ENCODE results near the gene AKT3.
A peak's percentile ranks its signal among the peaks of the same experiment; 100 is the strongest.

The AKT3 gene

DNA sequence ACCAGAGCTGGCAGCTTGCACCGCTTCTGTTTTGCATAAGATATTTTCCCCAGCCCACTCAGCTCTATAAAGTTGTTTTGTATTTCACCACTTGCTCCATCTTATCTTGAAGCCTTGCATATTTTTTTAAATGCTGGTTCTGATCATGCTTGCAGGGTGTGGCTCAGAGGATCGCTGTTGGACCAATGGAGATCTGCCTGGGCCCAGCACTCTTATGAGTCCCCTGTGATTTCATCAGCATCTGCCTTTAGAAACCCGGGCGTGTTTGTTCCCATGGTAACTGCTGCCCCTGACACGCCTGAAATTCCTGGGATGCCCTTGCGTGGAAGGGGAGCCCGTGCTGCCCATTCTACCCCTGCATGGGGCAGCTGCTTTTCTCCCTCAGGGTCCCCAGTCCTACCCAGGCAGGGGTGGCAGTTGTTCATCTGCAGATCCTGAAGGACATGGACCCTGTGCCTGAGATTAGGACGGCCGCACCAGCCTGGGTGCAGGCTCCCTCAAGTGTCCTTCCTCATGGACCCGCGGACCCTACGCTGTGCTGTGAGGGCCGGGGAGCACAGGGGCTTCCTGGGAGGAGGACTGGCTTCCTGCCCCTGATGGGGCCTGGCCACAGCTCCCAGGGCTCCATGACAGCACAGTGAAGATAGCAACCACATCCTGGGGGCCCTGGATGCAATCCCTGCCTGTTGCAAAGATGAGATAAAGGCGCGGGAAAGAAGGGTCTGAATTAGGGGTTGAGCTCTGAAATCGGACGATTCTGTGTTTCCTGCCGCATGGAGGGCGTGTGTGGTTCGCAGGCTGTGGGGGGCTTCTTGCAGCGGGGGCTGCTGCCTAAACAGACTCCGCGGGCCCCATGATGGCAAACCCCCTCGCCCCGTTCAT, 367.7 kb downstream of the AKT3 start:
- no peak for DNase-seq

DNA sequence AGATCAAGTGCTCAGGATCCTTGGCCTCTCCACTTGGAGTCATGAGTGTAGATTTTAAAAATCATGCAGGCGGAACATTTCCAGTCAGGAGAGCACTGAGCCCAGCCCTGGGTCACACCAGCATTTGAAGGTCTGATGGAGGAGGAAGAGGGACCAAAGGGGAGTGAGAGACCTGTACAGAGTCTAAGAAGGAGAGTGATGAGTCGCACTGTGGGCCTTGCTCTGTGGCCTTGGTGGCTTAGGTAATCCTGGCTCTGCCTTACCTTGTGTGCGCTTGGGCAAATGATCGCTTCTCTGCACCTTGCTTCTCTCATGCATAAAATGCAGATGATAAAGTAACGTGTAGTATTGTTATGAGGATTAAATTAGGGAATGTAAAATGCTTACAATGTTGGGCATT, 368.9 kb downstream of the AKT3 start:
- no peak for DNase-seq

DNA sequence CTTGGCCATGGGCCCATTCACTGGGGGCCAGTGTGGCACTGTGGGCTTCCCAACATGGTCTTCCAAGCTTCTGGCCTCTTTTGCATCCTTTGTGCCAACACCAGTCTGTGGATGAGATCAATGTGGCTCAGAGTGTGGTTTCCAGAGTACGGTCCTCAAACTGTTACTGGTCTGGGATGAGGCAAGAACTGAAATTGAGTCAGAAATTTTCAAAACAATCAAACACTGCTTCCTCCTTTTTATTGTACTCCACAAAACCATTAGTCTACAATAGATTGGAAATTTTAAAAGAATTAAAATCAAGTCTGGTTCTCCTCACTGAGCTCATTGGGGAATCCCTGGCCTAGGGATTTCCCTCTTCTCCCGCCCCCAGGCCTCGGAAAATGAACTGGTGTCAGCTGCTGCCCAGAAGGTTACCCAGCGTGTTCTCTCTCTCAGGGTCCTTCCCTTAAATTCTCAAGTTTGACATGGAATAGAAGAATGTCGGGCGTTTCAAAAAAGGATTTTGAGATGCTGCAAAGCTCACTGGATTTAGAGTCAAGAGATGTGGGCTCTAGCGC, 372.2 kb downstream of the AKT3 start:
- DNase-seq, result no peak

DNA sequence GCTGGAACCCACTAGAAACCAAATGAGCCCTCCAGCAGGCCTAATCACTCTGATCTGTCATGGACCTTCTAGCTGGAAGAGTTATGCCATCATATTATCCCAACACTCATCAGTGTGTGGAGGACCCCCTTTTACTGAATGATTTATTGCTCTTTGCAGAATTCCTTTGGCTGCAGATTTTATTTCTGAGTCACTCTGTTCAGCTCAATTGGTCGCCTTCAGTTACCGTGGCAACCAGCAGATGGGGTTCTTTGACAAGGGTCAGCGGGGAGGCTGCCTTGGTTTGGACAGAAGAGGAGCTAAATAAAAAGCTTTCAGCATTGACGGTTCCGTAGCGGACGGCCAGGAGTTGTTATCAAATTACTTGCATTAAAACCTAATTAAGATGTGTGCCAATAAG, 374.1 kb downstream of the AKT3 start:
- no peak for DNase-seq

DNA sequence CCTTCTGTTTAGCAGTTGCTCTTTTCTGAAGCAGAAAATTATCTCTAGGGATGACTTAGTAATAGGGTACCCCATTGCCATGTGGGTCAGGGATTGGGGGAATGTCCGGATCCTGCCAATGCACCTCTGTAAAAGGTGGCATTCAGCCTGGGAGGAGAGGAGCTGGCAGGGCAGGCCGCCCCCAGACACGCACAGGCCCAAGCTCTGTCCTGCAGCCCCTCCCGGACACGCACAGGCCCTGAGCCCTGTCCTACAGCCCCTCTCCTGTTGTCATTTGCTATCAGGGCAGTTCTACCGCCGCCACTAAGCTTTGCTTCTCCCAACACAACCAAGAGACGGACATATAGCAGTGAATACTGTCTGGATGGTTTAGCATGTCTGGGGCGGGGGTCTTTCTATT, 375.1 kb downstream of the AKT3 start:
- DNase-seq, result no peak

DNA sequence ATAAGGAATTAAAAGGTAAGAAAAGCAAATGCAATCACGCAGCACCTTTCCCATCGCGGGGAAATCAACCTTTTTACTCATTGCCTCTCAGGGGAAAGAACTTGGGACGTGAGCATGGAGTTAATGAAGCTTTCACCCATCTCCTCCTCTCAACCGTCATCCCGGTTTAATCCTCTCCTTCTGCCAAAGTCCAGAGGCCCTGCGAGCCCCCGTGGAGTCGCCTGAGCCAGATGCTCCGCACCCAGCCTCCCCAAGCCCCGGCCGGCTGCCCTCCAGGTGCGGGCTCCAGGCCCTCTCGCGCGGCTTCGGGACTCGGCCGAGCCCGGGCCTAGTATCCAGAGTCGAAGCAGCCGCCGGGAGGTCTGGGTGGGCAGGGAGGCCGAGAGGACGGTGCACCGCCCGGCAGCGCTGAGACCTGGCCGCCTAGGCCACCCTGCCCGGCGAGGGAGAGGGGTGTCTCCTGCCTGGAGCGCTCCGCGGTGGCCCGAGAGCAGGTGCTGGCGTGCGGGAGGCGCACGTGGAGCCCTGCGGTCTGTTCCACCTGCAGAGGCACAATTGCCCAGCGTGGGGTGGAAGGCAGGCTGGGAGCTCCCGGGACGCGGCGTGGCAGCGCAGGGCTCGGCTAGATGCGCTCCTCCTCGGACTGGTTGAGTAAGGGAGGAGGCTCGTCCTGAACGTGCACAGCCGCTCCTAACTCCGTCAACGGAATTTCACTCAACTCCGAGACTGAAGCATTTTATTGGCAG, 375.7 kb downstream of the AKT3 start:
- no peak for DNase-seq

DNA sequence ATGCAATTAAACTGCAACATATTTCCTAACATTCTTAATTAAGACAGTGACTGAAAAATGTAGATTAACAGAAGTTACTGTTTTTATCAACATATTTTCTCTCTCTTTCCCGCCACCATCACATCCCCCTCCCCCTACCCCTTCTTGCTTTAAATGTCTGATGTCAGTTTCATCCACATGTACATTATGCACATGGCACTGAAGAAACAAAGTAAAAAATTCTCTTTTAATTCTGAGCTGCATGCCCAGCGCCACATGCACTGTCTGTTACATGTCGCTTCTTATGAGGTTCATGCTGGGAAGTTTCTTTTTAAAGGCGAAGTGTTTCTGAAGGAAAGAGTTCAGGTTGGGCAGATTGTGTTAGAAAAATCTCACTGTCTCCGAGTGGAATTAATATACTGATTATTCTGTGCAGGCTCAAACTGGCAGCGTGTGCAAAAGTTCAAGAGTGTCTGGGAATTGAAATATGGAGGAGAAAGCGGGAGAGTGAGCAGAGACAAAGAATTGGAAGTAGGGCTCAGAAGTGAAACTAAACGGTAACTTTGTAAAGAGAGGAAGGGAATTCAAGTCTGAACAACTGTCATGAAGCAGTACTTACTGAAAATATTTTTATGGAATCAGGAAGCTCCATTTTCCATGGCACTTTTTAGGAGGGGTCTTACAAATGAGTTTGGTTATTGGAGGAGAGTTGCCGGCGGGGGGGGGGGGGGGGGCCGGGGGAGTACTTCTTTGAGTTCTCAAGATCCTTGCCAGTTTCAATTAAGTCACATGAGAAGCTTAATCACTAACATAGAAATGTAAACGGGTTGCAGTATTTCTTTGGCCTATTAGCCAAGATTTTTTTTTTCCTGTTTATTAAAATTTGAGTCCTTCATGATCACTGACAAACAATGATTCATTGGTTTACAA, 376.6 kb downstream of the AKT3 start:
- no peak for DNase-seq

DNA sequence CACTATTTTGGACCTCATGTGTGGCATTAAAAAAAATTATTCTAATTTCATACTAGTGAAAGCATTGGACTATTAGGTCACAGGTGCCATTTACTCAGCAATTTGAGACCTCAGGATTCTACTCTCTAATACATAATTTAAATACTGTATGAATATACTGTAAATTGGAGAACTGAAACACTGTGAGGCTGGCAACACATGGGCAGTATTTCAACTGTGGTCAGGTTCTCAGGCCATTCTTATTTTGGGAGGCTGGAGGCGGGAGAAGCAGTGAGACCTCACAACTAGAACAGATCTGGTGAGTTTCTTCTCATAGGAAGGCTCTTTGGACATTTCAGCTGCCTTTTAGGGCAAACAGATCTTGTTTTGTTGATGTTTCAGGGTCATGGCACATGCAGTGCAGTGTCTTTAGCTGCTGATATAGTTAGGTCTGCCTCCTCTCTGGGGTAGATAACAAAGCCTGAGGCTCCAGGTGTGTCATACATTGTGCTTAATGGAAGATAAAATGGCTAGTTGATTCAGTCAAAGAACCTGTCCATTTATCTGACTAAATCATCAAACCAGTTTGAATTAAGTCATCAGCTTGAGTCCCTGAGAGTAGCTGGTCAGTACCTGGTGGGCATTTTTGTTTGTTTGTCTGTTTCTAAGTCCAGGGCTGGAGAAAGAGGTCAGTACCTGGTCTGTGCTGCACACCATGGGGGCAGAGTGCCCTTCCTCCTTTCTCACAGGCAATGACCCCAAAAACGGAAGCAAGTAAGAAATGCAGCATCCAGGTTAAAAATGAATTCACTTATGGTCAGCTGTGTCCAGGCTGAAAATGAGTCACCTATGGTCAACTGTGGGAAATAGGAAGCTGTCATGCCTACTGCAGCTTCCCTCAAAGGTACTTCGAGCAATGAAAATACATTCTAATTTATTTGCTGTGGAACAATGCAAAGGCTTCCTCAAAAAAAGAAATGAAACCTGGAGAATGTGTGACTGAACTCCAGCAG, 378.0 kb downstream of the AKT3 start:
- DNase-seq, result no peak

DNA sequence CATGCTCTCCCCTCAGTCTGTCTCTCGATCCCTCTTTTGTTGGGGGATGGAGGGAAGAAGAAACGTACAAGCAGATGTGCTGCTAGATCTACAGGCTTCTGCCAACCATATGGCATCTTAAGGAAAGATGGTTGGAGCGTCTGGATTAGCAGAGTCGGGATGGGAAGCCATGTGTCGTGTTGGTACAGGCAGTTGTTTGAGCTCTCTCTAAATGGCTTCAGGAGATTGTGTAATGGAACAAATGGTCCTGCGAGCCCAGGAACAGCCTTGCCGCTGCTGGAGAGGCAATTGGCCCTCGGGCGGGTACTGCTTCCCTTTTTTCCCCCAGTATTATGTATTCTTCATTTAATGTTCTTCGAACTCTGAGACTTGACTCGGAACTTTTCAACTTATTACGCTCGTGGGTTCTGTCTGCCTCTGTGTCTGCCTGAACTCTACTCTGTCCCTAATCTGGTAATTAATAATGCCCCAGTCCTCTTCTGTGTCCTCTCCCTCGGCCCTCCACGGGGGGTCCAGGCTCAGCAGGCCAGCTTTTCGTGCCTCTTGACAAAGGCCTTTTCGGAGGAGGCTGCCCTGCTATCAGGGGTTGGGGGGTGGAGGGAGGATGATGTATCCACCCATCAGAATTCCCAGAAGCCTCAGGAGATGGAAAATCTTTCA, 378.9 kb downstream of the AKT3 start:
- DNase-seq, result no peak

DNA sequence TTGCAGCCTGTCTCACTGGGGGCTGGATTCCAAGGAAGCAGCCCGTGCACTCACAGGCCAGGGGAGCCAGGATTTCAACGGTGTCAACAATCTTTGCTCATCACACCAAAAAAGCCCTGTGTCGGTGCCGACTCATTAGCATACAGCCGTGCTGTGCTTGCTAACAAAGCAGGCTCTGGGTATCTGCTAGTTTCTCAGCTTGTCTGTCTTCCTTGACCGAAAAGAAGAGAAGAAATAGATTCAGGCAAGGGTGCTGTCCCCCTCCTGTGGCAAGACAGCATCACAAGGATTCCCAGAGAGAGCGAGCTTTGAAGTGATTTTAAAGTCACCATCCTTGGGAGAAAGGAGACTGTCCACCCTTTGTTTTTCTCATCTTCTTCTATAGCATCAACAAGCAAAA, 379.5 kb downstream of the AKT3 start:
- DNase-seq, result no peak

DNA sequence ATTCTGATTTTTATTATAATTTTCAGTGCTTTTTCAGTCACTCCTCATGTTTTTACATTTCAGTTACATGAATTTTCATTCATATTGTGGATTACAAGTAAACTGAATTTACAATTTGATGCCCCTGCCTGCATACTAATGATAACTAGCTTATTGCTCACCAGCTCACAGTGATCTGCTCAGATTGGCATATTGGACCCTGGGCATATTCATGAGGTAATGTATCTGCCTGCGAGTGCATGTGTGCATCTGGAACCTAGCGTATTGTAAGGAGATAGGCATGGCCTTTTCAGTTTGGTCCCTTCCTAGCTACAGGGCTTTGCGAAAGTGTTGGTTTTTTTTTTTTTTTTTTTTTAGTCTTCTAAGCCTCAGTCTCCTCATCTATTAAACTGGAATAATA, 380.5 kb downstream of the AKT3 start:
- DNase-seq, result no peak

DNA sequence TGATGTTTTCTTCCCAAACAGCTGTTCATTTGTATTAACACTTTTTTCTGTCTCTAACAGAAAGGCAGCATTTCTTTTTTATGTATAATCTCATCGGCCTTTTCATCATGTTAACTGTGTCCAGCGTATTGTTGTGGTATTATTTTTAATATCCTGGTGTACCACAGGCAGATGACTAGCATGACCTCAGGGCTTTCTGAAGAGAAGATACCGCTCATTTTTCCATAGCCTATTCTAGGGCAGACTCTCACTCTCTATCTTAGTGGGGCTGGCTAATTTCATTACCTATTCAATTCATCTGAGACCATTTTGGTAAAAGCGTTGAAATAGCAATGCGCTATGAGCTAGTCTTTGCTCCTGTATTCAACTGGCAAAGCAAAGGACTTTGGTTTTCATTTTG, 384.3 kb downstream of the AKT3 start:
- no peak for DNase-seq

DNA sequence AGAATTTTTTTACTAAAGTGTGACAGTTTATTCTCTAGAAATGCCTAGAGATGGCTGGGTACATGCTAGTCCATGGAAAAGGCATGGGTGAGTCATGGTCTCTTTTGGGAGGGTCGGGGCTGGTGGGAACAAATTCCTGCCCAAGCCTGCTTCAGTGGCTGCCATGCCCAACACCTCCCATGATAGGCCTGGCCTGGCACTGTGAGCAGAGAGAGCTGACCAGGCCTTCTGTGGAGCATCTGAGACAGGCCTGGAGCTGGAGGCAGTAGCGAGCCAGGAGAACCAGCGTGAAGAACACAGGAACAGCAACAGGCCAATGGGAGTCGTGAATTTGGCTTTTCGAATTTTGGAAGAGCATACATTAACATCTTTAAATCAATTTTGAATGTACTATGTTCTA, 385.0 kb downstream of the AKT3 start:
- DNase-seq, result no peak

DNA sequence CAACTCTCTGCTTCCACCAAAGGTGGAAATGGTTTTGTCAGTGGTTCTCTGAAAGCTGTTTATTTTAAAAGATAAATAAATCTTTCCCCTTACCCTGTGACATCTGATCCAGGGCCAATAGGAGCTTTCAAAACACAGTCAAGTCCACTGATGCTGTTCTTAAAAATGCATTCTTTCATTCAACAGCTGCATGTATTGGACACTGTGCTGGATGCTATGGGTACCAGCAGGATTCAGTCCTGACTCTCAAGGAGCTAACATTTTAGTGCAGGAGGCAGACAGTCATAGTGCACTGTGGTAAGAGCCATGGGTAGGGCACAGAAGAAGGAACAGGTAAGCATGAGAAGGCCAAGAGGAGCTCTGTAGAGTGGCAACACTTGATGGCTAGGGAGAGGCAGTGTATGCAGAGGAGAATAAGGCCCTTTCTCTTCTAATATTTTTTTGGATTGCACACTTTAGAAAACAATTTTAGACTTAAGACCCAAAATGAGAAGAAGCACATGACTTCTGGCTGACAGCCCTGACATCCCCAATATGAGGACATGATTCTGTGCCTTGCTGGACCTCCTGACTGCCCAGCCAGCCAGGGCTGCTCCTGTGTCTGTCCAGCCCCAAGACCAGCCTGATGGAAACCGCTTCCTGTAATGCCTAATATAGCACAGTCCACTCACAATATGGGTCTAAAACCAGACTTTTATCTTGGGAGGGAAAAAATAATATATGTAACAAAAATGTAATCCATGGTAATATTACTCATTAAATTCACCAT, 386.9 kb downstream of the AKT3 start:
- no peak for DNase-seq

DNA sequence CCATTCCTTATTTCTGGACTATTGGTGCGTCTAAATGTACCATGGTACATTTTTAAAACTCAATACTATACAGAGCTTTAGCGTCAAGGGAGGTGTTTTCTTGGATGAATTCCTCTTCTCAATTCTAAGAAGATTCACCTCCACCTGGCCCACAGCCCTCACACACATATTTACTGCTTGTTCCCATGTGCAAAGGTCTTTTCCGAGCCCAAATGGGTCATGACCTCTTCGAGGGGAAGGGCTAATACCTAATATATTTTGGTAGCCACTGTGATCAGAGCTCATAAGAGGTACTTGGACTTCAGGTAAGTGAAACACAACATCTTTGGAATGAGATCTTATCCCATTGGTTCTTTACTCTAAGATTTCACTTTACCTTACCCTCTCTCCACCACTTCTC, 388.3 kb downstream of the AKT3 start:
- no peak for DNase-seq

DNA sequence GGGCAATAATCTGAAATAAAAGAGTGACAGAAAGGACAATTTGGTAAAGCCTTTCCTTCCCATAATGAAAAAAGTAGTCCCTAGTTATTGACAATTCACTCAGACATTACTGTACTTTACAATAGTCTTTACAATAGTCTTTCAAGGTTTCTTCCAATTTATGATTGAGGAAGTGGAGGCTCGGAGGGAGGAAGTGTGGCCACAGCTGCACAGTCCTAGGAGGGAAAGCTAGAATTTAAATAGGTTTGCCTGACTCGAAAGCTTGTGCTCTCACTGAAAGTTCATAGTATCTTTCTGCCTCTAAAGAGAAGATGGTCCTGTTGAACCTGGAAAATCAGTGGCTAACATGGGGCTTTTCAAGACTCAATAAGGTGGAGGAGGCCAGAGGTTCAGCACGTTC, 391.0 kb downstream of the AKT3 start:
- DNase-seq, result no peak

DNA sequence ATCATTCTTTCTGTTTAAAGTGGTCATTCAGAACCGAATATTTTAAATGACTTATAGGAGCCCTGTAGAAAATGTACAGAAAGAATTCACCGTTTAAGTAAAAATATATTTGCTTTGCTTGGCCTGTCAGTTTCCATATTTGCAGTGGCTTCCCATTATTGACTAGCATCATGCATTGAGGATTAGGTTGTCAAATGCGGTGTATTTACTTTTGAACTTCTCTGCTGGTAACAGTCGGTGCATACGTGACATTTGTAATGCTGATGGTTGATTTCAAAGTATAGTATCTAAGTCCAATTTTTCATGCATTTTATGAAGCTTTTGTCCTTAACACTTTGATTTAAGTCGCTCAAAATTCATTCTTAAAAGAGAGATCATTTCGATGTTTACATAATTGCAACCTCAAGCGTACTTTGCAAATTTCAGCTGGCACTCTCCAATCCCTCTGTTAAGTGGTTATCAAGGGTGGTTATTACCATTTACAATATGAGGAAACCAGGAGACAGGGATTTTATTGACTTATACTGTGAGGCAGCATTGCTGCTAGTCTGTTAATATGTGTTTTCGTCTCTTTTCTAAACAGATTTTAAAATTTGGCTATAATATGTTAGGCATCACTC, 392.6 kb downstream of the AKT3 start:
- peak; percentile 7 for DNase-seq

DNA sequence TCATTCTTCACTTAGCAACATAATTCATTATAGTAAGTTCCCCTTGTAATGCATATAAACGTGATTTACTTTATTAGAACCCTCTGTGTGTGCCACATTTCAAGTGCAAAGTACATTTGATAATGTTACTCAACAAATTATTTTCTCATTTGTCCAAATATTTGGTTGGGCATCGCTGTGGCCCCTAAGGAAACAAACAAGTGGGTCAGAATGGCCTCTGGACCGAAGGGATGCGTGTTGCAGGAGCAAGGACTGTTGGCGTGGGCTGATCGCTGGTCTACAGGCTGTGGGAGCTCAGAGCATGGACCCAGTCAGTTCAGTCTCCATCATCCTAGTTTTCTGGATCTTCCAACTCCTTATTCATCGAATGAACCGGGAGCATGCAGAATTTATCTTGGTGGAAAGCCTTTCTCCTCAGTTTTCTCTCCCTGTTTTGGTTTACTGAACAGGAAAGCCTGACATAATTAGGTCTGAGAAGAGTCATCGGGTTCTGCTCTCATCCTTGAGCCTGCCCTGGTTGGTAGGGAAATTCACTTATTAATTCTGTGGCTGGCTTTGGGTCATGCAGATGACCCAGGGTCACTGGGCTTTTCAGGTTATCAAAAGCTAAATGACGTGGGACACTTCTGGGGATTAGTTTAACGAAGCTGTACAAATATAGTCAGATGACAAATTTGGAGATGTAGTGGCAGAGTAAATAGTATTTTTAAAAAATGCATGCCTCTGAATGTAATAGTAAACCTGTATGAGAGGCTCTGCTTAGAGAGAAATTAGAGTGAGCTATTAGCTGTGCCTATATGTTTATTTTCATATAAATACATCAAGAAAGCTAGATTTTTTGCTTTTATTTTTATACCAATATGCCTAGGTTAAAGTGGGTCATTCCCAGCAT, 394.0 kb downstream of the AKT3 start:
- no peak for DNase-seq
